Activated T-helper 9 cell treated with anti-CD3 and anti-CD28 coated beads, Interleukin-2, amount 50 U/mL, for 16 hours (primary cell): ENCODE measurements around the gene EPB41L3.
"Not testable (repeated sequence)": the region's sequence is repeated elsewhere in the genome, so short reads cannot be mapped to it uniquely, and the experiment has no call there.

Experiments
- DNase-seq: peaks from one replicate; pipeline ENCODE4 v3.0.0-alpha.2; 2020; ENCODE audit warnings: low read depth

Gene EPB41L3

GRCh38 chr18:5496305-5496704 lies 47.5 kb downstream of the EPB41L3 start:
- no peak for DNase-seq

GRCh38 chr18:5490753-5491480 lies 52.9 kb downstream of the EPB41L3 start:
- no peak for DNase-seq

GRCh38 chr18:5488844-5489243 lies 55.0 kb downstream of the EPB41L3 start:
- no peak for DNase-seq

GRCh38 chr18:5488044-5488443 lies 55.8 kb downstream of the EPB41L3 start:
- DNase-seq: not testable (repeated sequence)

- DNase-seq: no peak
Measured at GRCh38 chr18:5484526-5484925, 59.3 kb downstream of the EPB41L3 start.

GRCh38 chr18:5481621-5482020 lies 62.2 kb downstream of the EPB41L3 start:
- no peak for DNase-seq

GRCh38 chr18:5478261-5478660 lies 65.5 kb downstream of the EPB41L3 start:
- DNase-seq: no peak

- no peak for DNase-seq
Measured at GRCh38 chr18:5476961-5477800, 66.6 kb downstream of the EPB41L3 start.

GRCh38 chr18:5475267-5475666 lies 68.5 kb downstream of the EPB41L3 start:
- DNase-seq: no peak

GRCh38 chr18:5469340-5469739 lies 74.5 kb downstream of the EPB41L3 start:
- DNase-seq: no peak

- no peak for DNase-seq
Measured at GRCh38 chr18:5468394-5468793, 75.4 kb downstream of the EPB41L3 start.

- no peak for DNase-seq
Measured at GRCh38 chr18:5467671-5468070, 76.1 kb downstream of the EPB41L3 start.

GRCh38 chr18:5466256-5466655 lies 77.5 kb downstream of the EPB41L3 start:
- no peak for DNase-seq

GRCh38 chr18:5464251-5464650 lies 79.5 kb downstream of the EPB41L3 start:
- no peak for DNase-seq

- no peak for DNase-seq
Measured at GRCh38 chr18:5463831-5464230, 80.0 kb downstream of the EPB41L3 start.

GRCh38 chr18:5463390-5463789 lies 80.4 kb downstream of the EPB41L3 start:
- no peak for DNase-seq

GRCh38 chr18:5462227-5462626 lies 81.6 kb downstream of the EPB41L3 start:
- no peak for DNase-seq

GRCh38 chr18:5461041-5461440 lies 82.8 kb downstream of the EPB41L3 start:
- DNase-seq: no peak

- no peak for DNase-seq
Measured at GRCh38 chr18:5457462-5457957, 86.3 kb downstream of the EPB41L3 start.

- no peak for DNase-seq
Measured at GRCh38 chr18:5456577-5457461, 87.0 kb downstream of the EPB41L3 start.

- DNase-seq: no peak
Measured at GRCh38 chr18:5455674-5456073, 88.1 kb downstream of the EPB41L3 start.

GRCh38 chr18:5452943-5453443 lies 90.8 kb downstream of the EPB41L3 start:
- no peak for DNase-seq
